Subcutaneous abdominal adipose tissue (tissue), 5 donors: Measurements from ENCODE around the gene EPB41L2.

Experiments
- H3K27ac ChIP-seq: one replicate; pipeline ENCODE4 v1.7.0; 2013; ENCODE audit warnings: low read depth, mild to moderate bottlenecking, inconsistent platforms, low read length, moderate library complexity
- H3K27me3 ChIP-seq, 5 donors: one replicate each; pipeline ENCODE4 v1.7.0; 2013; ENCODE audit warnings: low read length in 5 of 5, inconsistent platforms in 1 of 5; ENCODE audit not compliant: control insufficient read depth in 5 of 5, insufficient read depth in 4 of 5
- H3K36me3 ChIP-seq, 5 donors: one replicate each; pipeline ENCODE4 v1.7.0; 2013; ENCODE audit warnings: low read length in 5 of 5; ENCODE audit not compliant: control insufficient read depth in 5 of 5, insufficient read depth in 5 of 5
- H3K4me1 ChIP-seq, 5 donors: one replicate each; pipeline ENCODE4 v1.7.0; 2013; ENCODE audit warnings: low read length in 5 of 5, mild to moderate bottlenecking in 3 of 5, moderate library complexity in 1 of 5; ENCODE audit not compliant: control insufficient read depth in 5 of 5, insufficient read depth in 5 of 5
- H3K4me3 ChIP-seq, 5 donors: one replicate each; pipeline ENCODE4 v1.7.0; 2013; ENCODE audit warnings: low read length in 5 of 5, low read depth in 1 of 5
- H3K9ac ChIP-seq, 5 donors: one replicate each; pipeline ENCODE4 v1.7.0; 2013; ENCODE audit warnings: low read length in 5 of 5, mild to moderate bottlenecking in 4 of 5, moderate library complexity in 3 of 5
- H3K9me3 ChIP-seq, 5 donors: one replicate each; pipeline ENCODE4 v1.7.0; 2013; ENCODE audit warnings: low read length in 5 of 5; ENCODE audit not compliant: control insufficient read depth in 5 of 5
- donor health status: healthy.
- donor health status: healthy.
- donor health status: healthy.
- donor health status: healthy.
- donor health status: healthy.

Gene EPB41L2

GRCh38 chr6:131052181-131052580 is 10.9 kb downstream of the EPB41L2 start:
- Histone ChIP-seq H3K9ac (no peak overlapping the region), H3K27me3 (no peaks in the 10 kb centered on the region), H3K36me3 (peaks cover 0 to 5% (median 0%) of the 10 kb centered on the region in 5 donors), H3K4me1 (peaks cover 4 to 26% (median 12%) of the 10 kb centered on the region in 5 donors), H3K9me3 (peaks cover 13 to 31% (median 26%) of the 10 kb centered on the region in 5 donors), H3K27ac (no peak overlapping the region), H3K4me3 (no peak overlapping the region)

- no peaks in the 10 kb centered on the region for H3K27me3 ChIP-seq
- peaks cover 0 to 5% (median 0%) of the 10 kb centered on the region in 5 donors for H3K36me3 ChIP-seq
- H3K4me3 ChIP-seq: no peak overlapping the region
- H3K27ac ChIP-seq: peak overlapping the region; percentile 46
- H3K9me3 ChIP-seq: peaks cover 13 to 31% (median 26%) of the 10 kb centered on the region in 5 donors
- H3K4me1 ChIP-seq: peaks cover 4 to 26% (median 12%) of the 10 kb centered on the region in 5 donors
- H3K9ac ChIP-seq: no peak overlapping the region
These were observed 11.7 kb downstream of the EPB41L2 start for GRCh38 chr6:131051341-131051740.

- Histone ChIP-seq H3K36me3 (no peaks in the 10 kb centered on the region), H3K27ac (peak overlapping the region; percentile 84), H3K9me3 (peaks cover 5 to 16% (median 12%) of the 10 kb centered on the region in 5 donors), H3K9ac (peak overlapping the region in 1 of 5 donors; percentile 30), H3K27me3 (no peaks in the 10 kb centered on the region), H3K4me3 (peak overlapping the region in 1 of 5 donors; percentile 54), H3K4me1 (peaks cover 4 to 29% (median 12%) of the 10 kb centered on the region in 5 donors)
These were observed 13.4 kb downstream of the EPB41L2 start for GRCh38 chr6:131049608-131050007.

- Histone ChIP-seq H3K9me3 (peaks cover under 1 to 10% (median 6%) of the 10 kb centered on the region in 5 donors), H3K36me3 (no peaks in the 10 kb centered on the region), H3K4me3 (peak overlapping the region in 1 of 5 donors; percentile 29), H3K9ac (peak overlapping the region in 1 of 5 donors; percentile 30), H3K4me1 (peaks cover 4 to 30% (median 12%) of the 10 kb centered on the region in 5 donors), H3K27me3 (no peaks in the 10 kb centered on the region), H3K27ac (peak overlapping the region; percentile 84)
These were observed 14.0 kb downstream of the EPB41L2 start for GRCh38 chr6:131048933-131049515.

- no peak overlapping the region for H3K4me3 ChIP-seq
- peak overlapping the region in 1 of 5 donors; percentile 7 for H3K9ac ChIP-seq
- no peaks in the 10 kb centered on the region for H3K36me3 ChIP-seq
- H3K4me1 ChIP-seq: peaks cover 4 to 30% (median 12%) of the 10 kb centered on the region in 5 donors
- peak overlapping the region; percentile 84 for H3K27ac ChIP-seq
- H3K27me3 ChIP-seq: no peaks in the 10 kb centered on the region
- peaks cover 0 to 4% (median under 1%) of the 10 kb centered on the region in 5 donors for H3K9me3 ChIP-seq
These were observed 14.6 kb downstream of the EPB41L2 start for GRCh38 chr6:131048459-131048858.

- Histone ChIP-seq H3K9me3 (no peaks in the 10 kb centered on the region), H3K36me3 (no peaks in the 10 kb centered on the region), H3K4me3 (no peak overlapping the region), H3K27me3 (no peaks in the 10 kb centered on the region), H3K4me1 (peaks cover 4 to 30% (median 16%) of the 10 kb centered on the region in 5 donors), H3K27ac (no peak overlapping the region), H3K9ac (no peak overlapping the region)
These were observed 17.9 kb downstream of the EPB41L2 start for GRCh38 chr6:131045139-131045538.

- H3K9ac ChIP-seq: no peak overlapping the region
- no peaks in the 10 kb centered on the region for H3K27me3 ChIP-seq
- no peaks in the 10 kb centered on the region for H3K9me3 ChIP-seq
- H3K4me1 ChIP-seq: peaks cover 4 to 22% (median 12%) of the 10 kb centered on the region in 5 donors
- no peak overlapping the region for H3K4me3 ChIP-seq
- no peak overlapping the region for H3K27ac ChIP-seq
- H3K36me3 ChIP-seq: no peaks in the 10 kb centered on the region
These were observed 19.1 kb downstream of the EPB41L2 start for GRCh38 chr6:131043902-131044447.

GRCh38 chr6:131042664-131043063 is 20.4 kb downstream of the EPB41L2 start:
- H3K9ac ChIP-seq: no peak overlapping the region
- no peaks in the 10 kb centered on the region for H3K9me3 ChIP-seq
- H3K4me1 ChIP-seq: peaks cover 3 to 21% (median 12%) of the 10 kb centered on the region in 5 donors
- no peak overlapping the region for H3K4me3 ChIP-seq
- H3K36me3 ChIP-seq: no peaks in the 10 kb centered on the region
- H3K27me3 ChIP-seq: no peaks in the 10 kb centered on the region
- peak overlapping the region; percentile 52 for H3K27ac ChIP-seq

- no peaks in the 10 kb centered on the region for H3K36me3 ChIP-seq
- no peak overlapping the region for H3K4me3 ChIP-seq
- peaks cover 3 to 25% (median 14%) of the 10 kb centered on the region in 5 donors for H3K4me1 ChIP-seq
- H3K27me3 ChIP-seq: no peaks in the 10 kb centered on the region
- no peak overlapping the region for H3K9ac ChIP-seq
- H3K9me3 ChIP-seq: no peaks in the 10 kb centered on the region
- H3K27ac ChIP-seq: peak overlapping the region; percentile 52
These were observed 21.2 kb downstream of the EPB41L2 start for GRCh38 chr6:131041814-131042213.

- H3K4me1 ChIP-seq: peaks cover 3 to 30% (median 18%) of the 10 kb centered on the region in 5 donors
- H3K4me3 ChIP-seq: no peak overlapping the region
- no peaks in the 10 kb centered on the region for H3K9me3 ChIP-seq
- H3K36me3 ChIP-seq: no peaks in the 10 kb centered on the region
- H3K9ac ChIP-seq: no peak overlapping the region
- no peak overlapping the region for H3K27ac ChIP-seq
- H3K27me3 ChIP-seq: no peaks in the 10 kb centered on the region
These were observed 22.2 kb downstream of the EPB41L2 start for GRCh38 chr6:131040866-131041265.
